Measurements from ENCODE around the gene PLEKHJ1.

Gene PLEKHJ1

GRCh38 chr19:2235381-2236063, 607 bp downstream of the PLEKHJ1 start:
- no peak for DNase-seq (ENCODE audit: low read depth, low spot score)

GRCh38 chr19:2234996-2235380, 1.1 kb downstream of the PLEKHJ1 start:
- DNase-seq (ENCODE audit: low read depth, low spot score): no peak

GRCh38 chr19:2233601-2234280, 2.4 kb downstream of the PLEKHJ1 start:
- DNase-seq (ENCODE audit: low read depth, low spot score): no peak

GRCh38 chr19:2232286-2233151, 3.6 kb downstream of the PLEKHJ1 start:
- no peak for DNase-seq (ENCODE audit: low read depth, low spot score)

GRCh38 chr19:2231621-2232221, 4.4 kb downstream of the PLEKHJ1 start:
- no peak for DNase-seq (ENCODE audit: low read depth, low spot score)

- DNase-seq (ENCODE audit: low read depth, low spot score): no peak
These were observed 5.2 kb downstream of the PLEKHJ1 start for GRCh38 chr19:2230807-2231533.

GRCh38 chr19:2230033-2230531, 6.0 kb downstream of the PLEKHJ1 start:
- DNase-seq (ENCODE audit: low read depth, low spot score): no peak

- no peak for DNase-seq (ENCODE audit: low read depth, low spot score)
These were observed 6.8 kb downstream of the PLEKHJ1 start for GRCh38 chr19:2229103-2230032.

- DNase-seq (ENCODE audit: low read depth, low spot score): no peak
These were observed 7.7 kb downstream of the PLEKHJ1 start for GRCh38 chr19:2228157-2229030.

- DNase-seq (ENCODE audit: low read depth, low spot score): no peak
These were observed 8.5 kb downstream of the PLEKHJ1 start for GRCh38 chr19:2227415-2228156.

- no peak for DNase-seq (ENCODE audit: low read depth, low spot score)
These were observed 9.2 kb downstream of the PLEKHJ1 start for GRCh38 chr19:2226840-2227360.

GRCh38 chr19:2226051-2226839, 9.9 kb downstream of the PLEKHJ1 start:
- DNase-seq (ENCODE audit: low read depth, low spot score): no peak

GRCh38 chr19:2225415-2226050, 10.6 kb downstream of the PLEKHJ1 start:
- DNase-seq (ENCODE audit: low read depth, low spot score): no peak

GRCh38 chr19:2224754-2225349, 11.3 kb downstream of the PLEKHJ1 start:
- DNase-seq (ENCODE audit: low read depth, low spot score): no peak

- no peak for DNase-seq (ENCODE audit: low read depth, low spot score)
These were observed 12.2 kb downstream of the PLEKHJ1 start for GRCh38 chr19:2223959-2224358.

GRCh38 chr19:2223391-2223790, 12.7 kb downstream of the PLEKHJ1 start:
- no peak for DNase-seq (ENCODE audit: low read depth, low spot score)

Data from activated CD4-positive, CD25-positive, alpha-beta regulatory T cell treated with anti-CD3 and anti-CD28 coated beads, Interleukin-2, amount 50 U/mL, for 16 hours (primary cell).